Measurements from ENCODE around the gene OOSP1.

GRCh38 chr11:59997800-59998199, 59.6 kb downstream of the OOSP1 start:
- TF ChIP-seq POLR2AphosphoS5 (IDR thresholded peaks at IDR 0.05; ENCODE audit: low read depth, low read length) (no peak), POLR2A (IDR thresholded peaks at IDR 0.05; ENCODE audit: low read depth, low read length) (no peak), TAF1 (IDR thresholded peaks at IDR 0.05; ENCODE audit: low read depth, low read length) (no peak), SPI1 (IDR thresholded peaks at IDR 0.05; ENCODE audit: low read depth, low read length) (no peak), PAX5 (IDR thresholded peaks at IDR 0.05; ENCODE audit: insufficient read depth, low read length, severe bottlenecking) (no peak)

Measured in GM12891 (cell line).